Esophagus squamous epithelium (tissue), 4 donors: ENCODE measurements around the gene KISS1.
"Not testable (repeated sequence)": the region's sequence is repeated elsewhere in the genome, so short reads cannot be mapped to it uniquely, and the experiment has no call there.

ENCODE experiments used
- POLR2A ChIP-seq, 4 donors: fragments of 450-650 bp; IDR thresholded peaks; one replicate each; pipeline ENCODE4 v1.6.1; 2017; ENCODE audit warnings: antibody characterized with exemption in 4 of 4, mild to moderate bottlenecking in 4 of 4, moderate library complexity in 3 of 4
- TF ChIP-seq, protein P1 (sequence below), 6 experiments: fragments of 450-650 bp in 4 of 6; fragments of 200-600 bp in 2 of 6; sonication (generic) in 2 of 6; IDR thresholded peaks; one replicate each; pipeline ENCODE4 v1.5.1; 2016 to 2019; ENCODE audit warnings: antibody characterized with exemption in 6 of 6, mild to moderate bottlenecking in 4 of 6, moderate library complexity in 4 of 6

DNA sequence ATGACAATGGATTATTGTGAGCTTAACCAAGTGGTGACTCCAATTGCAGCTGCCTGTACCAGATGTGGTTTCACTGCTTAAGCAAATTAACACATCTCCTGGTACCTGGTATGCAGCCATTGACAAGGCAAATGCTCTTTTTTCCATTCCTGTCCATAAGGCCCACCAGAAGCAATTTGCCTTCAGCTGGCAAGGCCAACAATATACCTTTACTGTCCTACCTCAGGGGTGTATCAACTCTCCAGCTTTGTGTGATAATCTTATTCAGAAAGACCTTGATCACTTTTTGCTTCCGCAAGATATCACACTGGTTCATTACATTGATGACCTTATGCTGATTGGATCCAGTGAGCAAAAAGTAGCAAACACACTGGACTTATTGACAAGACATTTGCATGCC lies 41.2 kb upstream of the KISS1 start:
- TF ChIP-seq, protein P1, sequence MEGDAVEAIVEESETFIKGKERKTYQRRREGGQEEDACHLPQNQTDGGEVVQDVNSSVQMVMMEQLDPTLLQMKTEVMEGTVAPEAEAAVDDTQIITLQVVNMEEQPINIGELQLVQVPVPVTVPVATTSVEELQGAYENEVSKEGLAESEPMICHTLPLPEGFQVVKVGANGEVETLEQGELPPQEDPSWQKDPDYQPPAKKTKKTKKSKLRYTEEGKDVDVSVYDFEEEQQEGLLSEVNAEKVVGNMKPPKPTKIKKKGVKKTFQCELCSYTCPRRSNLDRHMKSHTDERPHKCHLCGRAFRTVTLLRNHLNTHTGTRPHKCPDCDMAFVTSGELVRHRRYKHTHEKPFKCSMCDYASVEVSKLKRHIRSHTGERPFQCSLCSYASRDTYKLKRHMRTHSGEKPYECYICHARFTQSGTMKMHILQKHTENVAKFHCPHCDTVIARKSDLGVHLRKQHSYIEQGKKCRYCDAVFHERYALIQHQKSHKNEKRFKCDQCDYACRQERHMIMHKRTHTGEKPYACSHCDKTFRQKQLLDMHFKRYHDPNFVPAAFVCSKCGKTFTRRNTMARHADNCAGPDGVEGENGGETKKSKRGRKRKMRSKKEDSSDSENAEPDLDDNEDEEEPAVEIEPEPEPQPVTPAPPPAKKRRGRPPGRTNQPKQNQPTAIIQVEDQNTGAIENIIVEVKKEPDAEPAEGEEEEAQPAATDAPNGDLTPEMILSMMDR (IDR thresholded peaks at IDR 0.05): not testable (repeated sequence)
- not testable (repeated sequence) for TF ChIP-seq POLR2A (IDR thresholded peaks at IDR 0.05)
